SK-N-SH treated with all-trans-retinoic acid at 6 μM for 48 hours (cell line): Measurements from ENCODE around the gene SENP5.

ENCODE experiments used
- ATAC-seq: fragments of 200-7000 bp; cut with Tn5 transposase; 3 replicates; pipeline ENCODE4 v1.9.1; 2020; ENCODE audit warnings: mild to moderate bottlenecking, moderate library complexity
- ARNTL ChIP-seq: fragments of 450-650 bp; formaldehyde crosslinking; IDR thresholded peaks from 2 replicates; pipeline ENCODE4 v1.5.0; 2020; ENCODE audit warnings: low read depth, mild to moderate bottlenecking, moderate library complexity, borderline replicate concordance
- BACH2 ChIP-seq: fragments of 250-450 bp; sonication (Bioruptor Pico); IDR thresholded peaks from 2 replicates; pipeline ENCODE4 v1.9.0; 2021; ENCODE audit warnings: mild to moderate bottlenecking, borderline replicate concordance
- CSDC2 ChIP-seq: fragments of 250-450 bp; sonication (Bioruptor Pico); IDR thresholded peaks from 2 replicates; pipeline ENCODE4 v1.5.0; 2020; ENCODE audit warnings: mild to moderate bottlenecking, moderate library complexity
- GLIS3 ChIP-seq: fragments of 250-450 bp; sonication (Bioruptor Pico); IDR thresholded peaks from 2 replicates; pipeline ENCODE4 v1.5.0; 2020; ENCODE audit warnings: mild to moderate bottlenecking, moderate library complexity
- ISL1 ChIP-seq: fragments of 250-450 bp; sonication (Bioruptor Pico); IDR thresholded peaks from 2 replicates; pipeline ENCODE4 v2.1.2; 2022; ENCODE audit warnings: mild to moderate bottlenecking, moderate library complexity
- RARB ChIP-seq: fragments of 250-450 bp; sonication (Bioruptor Pico); IDR thresholded peaks from 2 replicates; pipeline ENCODE4 v1.8.0; 2021; ENCODE audit warnings: mild to moderate bottlenecking, moderate library complexity
- ZC3H10 ChIP-seq: fragments of 250-450 bp; sonication (Bioruptor Pico); IDR thresholded peaks from 2 replicates; pipeline ENCODE4 v1.5.1; 2021; ENCODE audit warnings: mild to moderate bottlenecking, moderate library complexity
- ZFP3 ChIP-seq: fragments of 250-450 bp; sonication (Bioruptor Pico); IDR thresholded peaks from 2 replicates; pipeline ENCODE4 v1.5.0; 2020; ENCODE audit warnings: mild to moderate bottlenecking, moderate library complexity
- ZFP30 ChIP-seq: fragments of 450-650 bp; formaldehyde crosslinking; IDR thresholded peaks from 2 replicates; pipeline ENCODE4 v1.5.0; 2022; ENCODE audit warnings: mild to moderate bottlenecking, moderate library complexity
- ZNF8 ChIP-seq: fragments of 450-650 bp; formaldehyde crosslinking; IDR thresholded peaks from 2 replicates; pipeline ENCODE4 v1.5.0; 2020; ENCODE audit warnings: mild to moderate bottlenecking, moderate library complexity
- TF ChIP-seq, protein P1 (sequence below): fragments of 250-450 bp; sonication (Bioruptor Pico); IDR thresholded peaks from 2 replicates; pipeline ENCODE4 v1.8.0; 2020; ENCODE audit warnings: mild to moderate bottlenecking, moderate library complexity, borderline replicate concordance
- TF ChIP-seq, protein P2 (sequence below): fragments of 250-450 bp; sonication (Bioruptor Pico); IDR thresholded peaks from 2 replicates; pipeline ENCODE4 v1.5.1; 2020; ENCODE audit warnings: low read depth, mild to moderate bottlenecking, moderate library complexity
- TF ChIP-seq, protein P3 (sequence below): fragments of 250-450 bp; sonication (Bioruptor Pico); IDR thresholded peaks from 2 replicates; pipeline ENCODE4 v1.8.0; 2021; ENCODE audit warnings: low read depth, mild to moderate bottlenecking, moderate library complexity, borderline replicate concordance
- TF ChIP-seq, protein P4 (sequence below): fragments of 250-450 bp; sonication (Bioruptor Pico); IDR thresholded peaks from 2 replicates; pipeline ENCODE4 v1.5.1; 2021; ENCODE audit warnings: mild to moderate bottlenecking, moderate library complexity
- TF ChIP-seq, protein P5 (sequence below): fragments of 250-450 bp; sonication (Bioruptor Pico); IDR thresholded peaks from 2 replicates; pipeline ENCODE4 v1.5.0; 2020; ENCODE audit warnings: mild to moderate bottlenecking, moderate library complexity

SENP5 gene

DNA sequence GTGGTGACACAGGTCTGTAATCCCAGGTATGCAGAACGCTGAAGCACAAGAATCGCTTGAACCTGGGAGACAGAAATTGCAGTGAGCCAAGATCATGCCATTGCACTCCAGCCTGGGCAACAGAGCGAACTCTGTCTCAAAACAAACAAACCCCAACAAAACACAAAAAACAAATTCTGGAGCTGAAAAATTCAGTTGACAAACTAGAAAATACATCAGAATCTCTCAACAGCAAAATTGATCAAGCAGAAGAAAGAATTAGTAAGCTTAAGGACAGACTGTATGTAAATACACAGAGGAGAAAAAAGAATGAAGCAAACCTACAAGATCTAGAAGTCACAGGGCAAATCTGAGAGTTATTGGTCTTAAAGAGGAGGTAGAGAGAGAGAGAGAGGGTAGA lies 49.3 kb downstream of the SENP5 start (continued):
- TF ChIP-seq, protein P1, sequence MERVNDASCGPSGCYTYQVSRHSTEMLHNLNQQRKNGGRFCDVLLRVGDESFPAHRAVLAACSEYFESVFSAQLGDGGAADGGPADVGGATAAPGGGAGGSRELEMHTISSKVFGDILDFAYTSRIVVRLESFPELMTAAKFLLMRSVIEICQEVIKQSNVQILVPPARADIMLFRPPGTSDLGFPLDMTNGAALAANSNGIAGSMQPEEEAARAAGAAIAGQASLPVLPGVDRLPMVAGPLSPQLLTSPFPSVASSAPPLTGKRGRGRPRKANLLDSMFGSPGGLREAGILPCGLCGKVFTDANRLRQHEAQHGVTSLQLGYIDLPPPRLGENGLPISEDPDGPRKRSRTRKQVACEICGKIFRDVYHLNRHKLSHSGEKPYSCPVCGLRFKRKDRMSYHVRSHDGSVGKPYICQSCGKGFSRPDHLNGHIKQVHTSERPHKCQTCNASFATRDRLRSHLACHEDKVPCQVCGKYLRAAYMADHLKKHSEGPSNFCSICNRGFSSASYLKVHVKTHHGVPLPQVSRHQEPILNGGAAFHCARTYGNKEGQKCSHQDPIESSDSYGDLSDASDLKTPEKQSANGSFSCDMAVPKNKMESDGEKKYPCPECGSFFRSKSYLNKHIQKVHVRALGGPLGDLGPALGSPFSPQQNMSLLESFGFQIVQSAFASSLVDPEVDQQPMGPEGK (CRISPR knock-in tag): no peak
- TF ChIP-seq CSDC2 (CRISPR knock-in tag) (no peak), ARNTL (CRISPR knock-in tag) (no peak), ISL1 (no peak)
- TF ChIP-seq, protein P2, sequence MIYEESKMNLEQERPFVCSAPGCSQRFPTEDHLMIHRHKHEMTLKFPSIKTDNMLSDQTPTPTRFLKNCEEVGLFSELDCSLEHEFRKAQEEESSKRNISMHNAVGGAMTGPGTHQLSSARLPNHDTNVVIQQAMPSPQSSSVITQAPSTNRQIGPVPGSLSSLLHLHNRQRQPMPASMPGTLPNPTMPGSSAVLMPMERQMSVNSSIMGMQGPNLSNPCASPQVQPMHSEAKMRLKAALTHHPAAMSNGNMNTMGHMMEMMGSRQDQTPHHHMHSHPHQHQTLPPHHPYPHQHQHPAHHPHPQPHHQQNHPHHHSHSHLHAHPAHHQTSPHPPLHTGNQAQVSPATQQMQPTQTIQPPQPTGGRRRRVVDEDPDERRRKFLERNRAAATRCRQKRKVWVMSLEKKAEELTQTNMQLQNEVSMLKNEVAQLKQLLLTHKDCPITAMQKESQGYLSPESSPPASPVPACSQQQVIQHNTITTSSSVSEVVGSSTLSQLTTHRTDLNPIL (CRISPR knock-in tag): no peak

DNA sequence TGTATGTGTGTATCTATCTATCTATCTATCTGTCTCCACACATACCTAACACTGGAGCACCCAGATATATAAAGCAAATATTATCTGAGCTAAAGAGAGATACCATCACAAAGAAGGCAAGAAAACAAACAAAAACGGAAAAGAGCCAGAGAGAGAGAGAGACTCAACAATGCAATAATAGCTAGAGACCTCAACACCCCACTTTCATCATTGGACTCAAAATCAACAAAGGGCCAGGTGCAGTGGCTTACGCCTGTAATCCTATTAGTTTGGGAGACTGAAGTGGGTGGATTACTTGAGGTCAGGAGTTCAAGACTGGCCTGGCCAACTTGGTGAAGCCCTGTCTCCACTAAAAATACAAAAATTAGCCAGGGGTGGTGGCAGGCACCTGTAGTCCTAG lies 51.2 kb downstream of the SENP5 start:
- TF ChIP-seq RARB (CRISPR knock-in tag) (no peak), ZFP30 (CRISPR knock-in tag) (no peak), ZC3H10 (CRISPR knock-in tag) (no peak), ZNF8 (no peak), GLIS3 (CRISPR knock-in tag) (no peak)
- TF ChIP-seq, protein P3, sequence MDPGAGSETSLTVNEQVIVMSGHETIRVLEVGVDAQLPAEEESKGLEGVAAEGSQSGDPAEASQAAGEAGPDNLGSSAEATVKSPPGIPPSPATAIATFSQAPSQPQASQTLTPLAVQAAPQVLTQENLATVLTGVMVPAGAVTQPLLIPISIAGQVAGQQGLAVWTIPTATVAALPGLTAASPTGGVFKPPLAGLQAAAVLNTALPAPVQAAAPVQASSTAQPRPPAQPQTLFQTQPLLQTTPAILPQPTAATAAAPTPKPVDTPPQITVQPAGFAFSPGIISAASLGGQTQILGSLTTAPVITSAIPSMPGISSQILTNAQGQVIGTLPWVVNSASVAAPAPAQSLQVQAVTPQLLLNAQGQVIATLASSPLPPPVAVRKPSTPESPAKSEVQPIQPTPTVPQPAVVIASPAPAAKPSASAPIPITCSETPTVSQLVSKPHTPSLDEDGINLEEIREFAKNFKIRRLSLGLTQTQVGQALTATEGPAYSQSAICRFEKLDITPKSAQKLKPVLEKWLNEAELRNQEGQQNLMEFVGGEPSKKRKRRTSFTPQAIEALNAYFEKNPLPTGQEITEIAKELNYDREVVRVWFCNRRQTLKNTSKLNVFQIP: no peak
- TF ChIP-seq, protein P2 (CRISPR knock-in tag): no peak
- no peak for ATAC-seq

DNA sequence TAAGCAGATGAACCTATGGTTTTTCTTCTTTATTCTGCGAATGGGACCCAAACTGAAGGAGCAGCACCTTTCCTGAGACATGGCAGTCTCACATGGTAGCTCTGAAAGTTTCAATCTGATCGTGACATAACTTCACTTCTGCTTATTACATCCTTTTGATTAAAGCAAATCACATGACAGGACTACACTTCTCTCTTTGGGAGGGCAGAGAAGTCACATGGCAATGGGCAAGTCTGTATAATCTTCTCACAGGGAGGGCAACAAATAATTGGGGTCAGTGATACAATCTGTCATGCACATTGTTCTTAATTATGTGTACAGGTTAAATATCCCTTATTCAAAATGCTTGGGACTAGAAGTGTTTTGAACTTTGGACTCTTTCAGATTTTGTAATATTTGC lies 53.0 kb downstream of the SENP5 start:
- ATAC-seq: no peak
- TF ChIP-seq, protein P4, sequence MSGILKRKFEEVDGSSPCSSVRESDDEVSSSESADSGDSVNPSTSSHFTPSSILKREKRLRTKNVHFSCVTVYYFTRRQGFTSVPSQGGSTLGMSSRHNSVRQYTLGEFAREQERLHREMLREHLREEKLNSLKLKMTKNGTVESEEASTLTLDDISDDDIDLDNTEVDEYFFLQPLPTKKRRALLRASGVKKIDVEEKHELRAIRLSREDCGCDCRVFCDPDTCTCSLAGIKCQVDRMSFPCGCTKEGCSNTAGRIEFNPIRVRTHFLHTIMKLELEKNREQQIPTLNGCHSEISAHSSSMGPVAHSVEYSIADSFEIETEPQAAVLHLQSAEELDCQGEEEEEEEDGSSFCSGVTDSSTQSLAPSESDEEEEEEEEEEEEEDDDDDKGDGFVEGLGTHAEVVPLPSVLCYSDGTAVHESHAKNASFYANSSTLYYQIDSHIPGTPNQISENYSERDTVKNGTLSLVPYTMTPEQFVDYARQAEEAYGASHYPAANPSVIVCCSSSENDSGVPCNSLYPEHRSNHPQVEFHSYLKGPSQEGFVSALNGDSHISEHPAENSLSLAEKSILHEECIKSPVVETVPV: no peak
- TF ChIP-seq ISL1 (no peak), ZFP3 (CRISPR knock-in tag) (no peak), ZC3H10 (CRISPR knock-in tag) (no peak), BACH2 (CRISPR knock-in tag) (no peak), ZNF8 (no peak), CSDC2 (CRISPR knock-in tag) (no peak)
- TF ChIP-seq, protein P5, sequence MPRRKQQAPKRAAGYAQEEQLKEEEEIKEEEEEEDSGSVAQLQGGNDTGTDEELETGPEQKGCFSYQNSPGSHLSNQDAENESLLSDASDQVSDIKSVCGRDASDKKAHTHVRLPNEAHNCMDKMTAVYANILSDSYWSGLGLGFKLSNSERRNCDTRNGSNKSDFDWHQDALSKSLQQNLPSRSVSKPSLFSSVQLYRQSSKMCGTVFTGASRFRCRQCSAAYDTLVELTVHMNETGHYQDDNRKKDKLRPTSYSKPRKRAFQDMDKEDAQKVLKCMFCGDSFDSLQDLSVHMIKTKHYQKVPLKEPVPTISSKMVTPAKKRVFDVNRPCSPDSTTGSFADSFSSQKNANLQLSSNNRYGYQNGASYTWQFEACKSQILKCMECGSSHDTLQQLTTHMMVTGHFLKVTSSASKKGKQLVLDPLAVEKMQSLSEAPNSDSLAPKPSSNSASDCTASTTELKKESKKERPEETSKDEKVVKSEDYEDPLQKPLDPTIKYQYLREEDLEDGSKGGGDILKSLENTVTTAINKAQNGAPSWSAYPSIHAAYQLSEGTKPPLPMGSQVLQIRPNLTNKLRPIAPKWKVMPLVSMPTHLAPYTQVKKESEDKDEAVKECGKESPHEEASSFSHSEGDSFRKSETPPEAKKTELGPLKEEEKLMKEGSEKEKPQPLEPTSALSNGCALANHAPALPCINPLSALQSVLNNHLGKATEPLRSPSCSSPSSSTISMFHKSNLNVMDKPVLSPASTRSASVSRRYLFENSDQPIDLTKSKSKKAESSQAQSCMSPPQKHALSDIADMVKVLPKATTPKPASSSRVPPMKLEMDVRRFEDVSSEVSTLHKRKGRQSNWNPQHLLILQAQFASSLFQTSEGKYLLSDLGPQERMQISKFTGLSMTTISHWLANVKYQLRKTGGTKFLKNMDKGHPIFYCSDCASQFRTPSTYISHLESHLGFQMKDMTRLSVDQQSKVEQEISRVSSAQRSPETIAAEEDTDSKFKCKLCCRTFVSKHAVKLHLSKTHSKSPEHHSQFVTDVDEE (CRISPR knock-in tag): no peak
- TF ChIP-seq, protein P3: no peak
- TF ChIP-seq, protein P1 (CRISPR knock-in tag): no peak
